OCI-LY1 (cell line): Measurements from ENCODE around the gene HMCN2.

Source experiments
- EZH2 ChIP-seq: fragments of 200-600 bp; sonication (generic), shearing (Covaris generic); IDR thresholded peaks from 2 replicates; pipeline ENCODE4 v1.8.0; 2017; ENCODE audit warnings: borderline replicate concordance, mixed run types, mild to moderate bottlenecking, antibody characterized with exemption, low read length, moderate library complexity, mixed read lengths
- TF ChIP-seq, protein P1 (sequence below): fragments of 200-600 bp; sonication (generic), shearing (Covaris generic); IDR thresholded peaks from 2 replicates; pipeline ENCODE4 v1.5.1; 2017; ENCODE audit warnings: mild to moderate bottlenecking, antibody characterized with exemption, low read length, moderate library complexity, mixed read lengths

DNA sequence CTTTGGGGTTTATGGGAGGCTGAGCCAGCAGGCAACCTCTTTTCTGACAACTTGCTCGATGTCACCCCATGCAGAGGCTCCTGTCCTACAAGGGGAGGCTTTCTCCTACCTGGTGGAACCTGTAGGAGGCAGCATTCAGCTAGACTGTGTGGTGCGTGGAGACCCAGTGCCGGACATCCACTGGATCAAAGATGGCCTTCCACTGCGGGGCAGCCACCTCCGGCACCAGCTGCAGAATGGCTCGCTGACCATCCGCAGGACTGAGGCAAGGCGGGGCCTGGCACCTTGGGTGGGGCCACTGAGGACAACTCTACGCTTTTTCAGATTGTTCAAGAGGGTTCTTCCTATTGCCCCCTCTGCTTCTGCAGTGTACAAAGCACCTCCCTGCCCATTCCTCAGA lies 143.1 kb downstream of the HMCN2 start:
- no peak for TF ChIP-seq EZH2
- TF ChIP-seq, protein P1, sequence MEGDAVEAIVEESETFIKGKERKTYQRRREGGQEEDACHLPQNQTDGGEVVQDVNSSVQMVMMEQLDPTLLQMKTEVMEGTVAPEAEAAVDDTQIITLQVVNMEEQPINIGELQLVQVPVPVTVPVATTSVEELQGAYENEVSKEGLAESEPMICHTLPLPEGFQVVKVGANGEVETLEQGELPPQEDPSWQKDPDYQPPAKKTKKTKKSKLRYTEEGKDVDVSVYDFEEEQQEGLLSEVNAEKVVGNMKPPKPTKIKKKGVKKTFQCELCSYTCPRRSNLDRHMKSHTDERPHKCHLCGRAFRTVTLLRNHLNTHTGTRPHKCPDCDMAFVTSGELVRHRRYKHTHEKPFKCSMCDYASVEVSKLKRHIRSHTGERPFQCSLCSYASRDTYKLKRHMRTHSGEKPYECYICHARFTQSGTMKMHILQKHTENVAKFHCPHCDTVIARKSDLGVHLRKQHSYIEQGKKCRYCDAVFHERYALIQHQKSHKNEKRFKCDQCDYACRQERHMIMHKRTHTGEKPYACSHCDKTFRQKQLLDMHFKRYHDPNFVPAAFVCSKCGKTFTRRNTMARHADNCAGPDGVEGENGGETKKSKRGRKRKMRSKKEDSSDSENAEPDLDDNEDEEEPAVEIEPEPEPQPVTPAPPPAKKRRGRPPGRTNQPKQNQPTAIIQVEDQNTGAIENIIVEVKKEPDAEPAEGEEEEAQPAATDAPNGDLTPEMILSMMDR = peak; percentile 6; the same call in 1 of the 2 replicates
